Measurements from ENCODE around the gene APOBEC3F.
"Not testable (repeated sequence)": the region's sequence is repeated elsewhere in the genome, so short reads cannot be mapped to it uniquely, and the experiment has no call there.

APOBEC3F gene

GRCh38 chr22:39040538-39041296 lies at the start of gene APOBEC3F:
APOBEC3F (plus strand) TSS chr22:39040864; CDS start chr22:39040961, 97 bp downstream.
- DNase-seq (ENCODE audit: low read depth in 2 of 2) = peak; percentile 53 to 72
- peak within 1 kb of the TSS; percentile 65 to 71 for H3K4me3 ChIP-seq (replicated peaks in 1 of 2; ENCODE audit: low read depth in 2 of 2, low read length in 2 of 2)

- not testable (repeated sequence) for H3K4me3 ChIP-seq (replicated peaks in 1 of 2; ENCODE audit: low read depth in 2 of 2, low read length in 2 of 2); DNase-seq (ENCODE audit: low read depth in 2 of 2)
Measured at GRCh38 chr22:38992871-38993371, 47.7 kb upstream of the APOBEC3F start.

- no peak for DNase-seq (ENCODE audit: low read depth in 2 of 2)
- no peak overlapping the region for H3K4me3 ChIP-seq (replicated peaks in 1 of 2; ENCODE audit: low read depth in 2 of 2, low read length in 2 of 2)
- TF ChIP-seq CTCF (IDR thresholded peaks at IDR 0.05; ENCODE audit: low read depth, low read length) = no peak
Measured at GRCh38 chr22:38996105-38996504, 44.6 kb upstream of the APOBEC3F start.

- no peak for DNase-seq (ENCODE audit: low read depth in 2 of 2)
- no peak overlapping the region for H3K4me3 ChIP-seq (replicated peaks in 1 of 2; ENCODE audit: low read depth in 2 of 2, low read length in 2 of 2)
- no peak for TF ChIP-seq CTCF (IDR thresholded peaks at IDR 0.05; ENCODE audit: low read depth, low read length)
Measured at GRCh38 chr22:38997518-38997917, 43.1 kb upstream of the APOBEC3F start.

- H3K4me3 ChIP-seq (replicated peaks in 1 of 2; ENCODE audit: low read depth in 2 of 2, low read length in 2 of 2) = no peak overlapping the region
- peak; percentile 75 for TF ChIP-seq CTCF (IDR thresholded peaks at IDR 0.05; ENCODE audit: low read depth, low read length)
- DNase-seq (ENCODE audit: low read depth in 2 of 2) = peak; percentile 90 to 91
Measured at GRCh38 chr22:39003165-39003638, 37.5 kb upstream of the APOBEC3F start.

GRCh38 chr22:39007177-39007576 lies 33.5 kb upstream of the APOBEC3F start:
- TF ChIP-seq CTCF (IDR thresholded peaks at IDR 0.05; ENCODE audit: low read depth, low read length) = no peak
- H3K4me3 ChIP-seq (replicated peaks in 1 of 2; ENCODE audit: low read depth in 2 of 2, low read length in 2 of 2) = no peak overlapping the region
- no peak for DNase-seq (ENCODE audit: low read depth in 2 of 2)

- H3K4me3 ChIP-seq (replicated peaks in 1 of 2; ENCODE audit: low read depth in 2 of 2, low read length in 2 of 2); DNase-seq (ENCODE audit: low read depth in 2 of 2): not testable (repeated sequence)
Measured at GRCh38 chr22:39008271-39008850, 32.3 kb upstream of the APOBEC3F start.

- no peak for TF ChIP-seq CTCF (IDR thresholded peaks at IDR 0.05; ENCODE audit: low read depth, low read length)
- no peak overlapping the region for H3K4me3 ChIP-seq (replicated peaks in 1 of 2; ENCODE audit: low read depth in 2 of 2, low read length in 2 of 2)
- DNase-seq (ENCODE audit: low read depth in 2 of 2) = no peak
Measured at GRCh38 chr22:39010946-39011345, 29.7 kb upstream of the APOBEC3F start.
